Common myeloid progenitor, CD34-positive (primary cell): Measurements from ENCODE around the gene MARVELD3.

Experiments used
- CTCF ChIA-PET: fragments of 350-600 bp; sonication (Branson Sonifier 250); formaldehyde crosslinking; loops from one replicate; lab custom pipeline; 2021; ENCODE audit warnings: antibody characterized with exemption; lab: Charles Lee
- POLR2A ChIA-PET: fragments of 350-600 bp; sonication (Branson Sonifier 250); formaldehyde crosslinking; loops from one replicate; lab custom pipeline; 2021; ENCODE audit warnings: antibody characterized with exemption; lab: Charles Lee
- DNase-seq, 3 donors: peaks; one replicate each; pipeline versions ENCODE4 v3.0.0 to v3.0.0-alpha.2; 2013
- H3K27ac ChIP-seq, 2 experiments: 1 replicate in 1 of 2; 2 replicates in 1 of 2; pipeline ENCODE4 v1.7.0; 2013; ENCODE audit warnings: inconsistent platforms in 2 of 2, low read length in 2 of 2, mild to moderate bottlenecking in 2 of 2, low read depth in 1 of 2, moderate library complexity in 1 of 2; ENCODE audit not compliant: severe bottlenecking in 2 of 2, insufficient read depth in 1 of 2, poor library complexity in 1 of 2
- H3K27me3 ChIP-seq, 5 experiments: replicated peaks in 2 of 5; 1 replicate in 3 of 5; 2 replicates in 2 of 5; pipeline versions ENCODE4 v1.6.1 to v1.7.0; 2013; ENCODE audit warnings: low read length in 4 of 5, mild to moderate bottlenecking in 2 of 5, moderate library complexity in 2 of 5, inconsistent platforms in 1 of 5; ENCODE audit not compliant: insufficient read depth in 5 of 5, control insufficient read depth in 4 of 5
- H3K36me3 ChIP-seq, 4 experiments: 1 replicate in 2 of 4; 2 replicates in 2 of 4; pipeline versions ENCODE4 v1.6.1 to v1.7.0; 2013; ENCODE audit warnings: low read length in 3 of 4, control low read depth in 1 of 4, mild to moderate bottlenecking in 1 of 4; ENCODE audit not compliant: control insufficient read depth in 4 of 4, insufficient read depth in 4 of 4
- H3K4me1 ChIP-seq, 4 experiments: 1 replicate in 3 of 4; 2 replicates in 1 of 4; pipeline versions ENCODE4 v1.6.1 to v1.7.1; 2013; ENCODE audit warnings: low read length in 3 of 4, mild to moderate bottlenecking in 3 of 4, control low read depth in 1 of 4, inconsistent platforms in 1 of 4, moderate library complexity in 1 of 4; ENCODE audit not compliant: control insufficient read depth in 4 of 4, insufficient read depth in 4 of 4; ENCODE audit errors: control extremely low read depth in 1 of 4
- H3K4me3 ChIP-seq, 7 experiments: 1 replicate in 4 of 7; 2 replicates in 3 of 7; pipeline versions ENCODE4 v1.5.1 to v1.7.0; 2013; ENCODE audit warnings: mild to moderate bottlenecking in 7 of 7, low read length in 6 of 7, moderate library complexity in 6 of 7, inconsistent platforms in 2 of 7, low read depth in 2 of 7, control low read depth in 1 of 7; ENCODE audit not compliant: insufficient read depth in 4 of 7, control insufficient read depth in 1 of 7; ENCODE audit errors: extremely low read depth in 1 of 7
- H3K9me3 ChIP-seq, 5 experiments: 1 replicate in 4 of 5; 2 replicates in 1 of 5; pipeline versions ENCODE4 v1.6.1 to v1.7.1; 2013; ENCODE audit warnings: low read length in 4 of 5, mild to moderate bottlenecking in 2 of 5, inconsistent platforms in 1 of 5, low read depth in 1 of 5, moderate library complexity in 1 of 5; ENCODE audit not compliant: control insufficient read depth in 4 of 5, insufficient read depth in 2 of 5; ENCODE audit errors: control extremely low read depth in 1 of 5
- WGBS: methylation state at CpG from one replicate; pipeline ENCODE4 v1.1.5; 2013; ENCODE audit not compliant: insufficient coverage; 5-methylcytosine and 5-hydroxymethylcytosine counted together

Gene MARVELD3

GRCh38 chr16:71669926-71670536, 44.0 kb downstream of the MARVELD3 start:
- ChIA-PET CTCF (interaction anchor here (1.1 to 2.9 kb wide), 3 partner anchors 14 to 59 kb away, joined by 4 to 8 read pairs (median 4); no protein-coding TSS in a partner anchor), POLR2A (no interaction called here)
- no peak overlapping the region for H3K4me3 ChIP-seq
- 97% methylated on average over 4 of the region's 6 CpGs for WGBS
- no peaks in the 10 kb centered on the region for H3K4me1 ChIP-seq
- no peaks in the 10 kb centered on the region for H3K9me3 ChIP-seq
- H3K36me3 ChIP-seq, result peaks cover 3 to 54% (median 12%) of the 10 kb centered on the region in 4 experiments
- H3K27ac ChIP-seq, result no peak overlapping the region
- DNase-seq, result no peak
- H3K27me3 ChIP-seq, result no peaks in the 10 kb centered on the region

DNA sequence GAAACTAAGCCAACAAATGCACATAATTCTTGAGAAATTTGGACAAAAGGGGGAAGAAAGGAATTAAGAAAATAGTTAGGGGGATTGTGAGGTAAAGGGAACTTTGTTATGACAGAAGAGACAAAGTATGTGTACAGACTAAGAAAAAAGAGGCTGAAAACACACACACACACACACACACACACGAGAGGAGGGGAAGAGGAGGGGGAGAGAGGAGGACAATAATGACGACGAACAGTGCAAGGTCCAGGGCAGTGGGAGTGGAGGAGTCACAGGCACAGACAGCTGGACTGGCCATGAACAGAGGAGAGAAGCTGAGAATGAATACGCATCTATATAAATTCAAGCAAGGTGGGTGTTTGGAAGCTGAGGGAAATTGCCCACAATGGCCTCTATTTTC, 44.6 kb downstream of the MARVELD3 start:
- ChIA-PET CTCF (interaction anchor here (1.3 to 2.9 kb wide), 2 partner anchors 12 to 15 kb away, joined by 3 to 8 read pairs; no protein-coding TSS in a partner anchor), POLR2A (no interaction called here)
- no peak overlapping the region for H3K27ac ChIP-seq
- 95% methylated on average over 3 of the region's 4 CpGs for WGBS
- H3K4me1 ChIP-seq, result no peaks in the 10 kb centered on the region
- H3K36me3 ChIP-seq, result peaks cover 3 to 57% (median 16%) of the 10 kb centered on the region in 4 experiments
- no peak overlapping the region for H3K4me3 ChIP-seq
- H3K9me3 ChIP-seq, result no peaks in the 10 kb centered on the region
- DNase-seq, result no peak
- no peaks in the 10 kb centered on the region for H3K27me3 ChIP-seq

DNA sequence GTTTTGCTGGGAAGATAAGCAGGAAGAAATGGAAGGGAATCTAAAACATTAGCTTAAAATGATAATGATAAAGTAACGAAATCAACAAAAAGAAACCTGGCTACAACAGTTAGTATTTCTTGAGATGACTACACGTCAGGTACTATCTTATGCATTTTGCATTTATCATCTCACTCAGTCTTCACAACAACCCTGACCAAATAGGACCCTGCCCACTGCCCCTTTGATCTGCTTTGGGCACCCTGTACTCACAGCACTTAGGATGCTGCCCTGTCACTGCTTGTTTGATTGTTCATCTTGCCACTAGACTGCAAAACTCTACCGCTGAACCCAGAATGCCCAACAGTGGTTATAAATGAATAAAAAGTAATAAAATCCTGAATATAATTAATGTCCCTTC, 45.2 kb downstream of the MARVELD3 start:
- POLR2A ChIA-PET, result no interaction called here
- Histone ChIP-seq H3K27me3 (no peaks in the 10 kb centered on the region), H3K4me1 (no peaks in the 10 kb centered on the region), H3K27ac (no peak overlapping the region), H3K4me3 (no peak overlapping the region), H3K9me3 (no peaks in the 10 kb centered on the region), H3K36me3 (peaks cover 3 to 60% (median 21%) of the 10 kb centered on the region in 4 experiments)
- 100% methylated on average over 2 of the region's 3 CpGs for WGBS
- CTCF ChIA-PET, result interaction anchor here (1.3 to 2.9 kb wide), 2 partner anchors 12 to 15 kb away, joined by 3 to 8 read pairs; no protein-coding TSS in a partner anchor
- DNase-seq, result no peak

GRCh38 chr16:71672125-71672524, 46.1 kb downstream of the MARVELD3 start:
- DNase-seq, result no peak
- POLR2A ChIA-PET, result no interaction called here
- WGBS, result 100% methylated on average over 2 of the region's 3 CpGs
- Histone ChIP-seq H3K4me3 (no peak overlapping the region), H3K27me3 (no peaks in the 10 kb centered on the region), H3K9me3 (no peaks in the 10 kb centered on the region), H3K4me1 (no peaks in the 10 kb centered on the region), H3K36me3 (peaks cover 3 to 58% (median 23%) of the 10 kb centered on the region in 4 experiments), H3K27ac (no peak overlapping the region)
- CTCF ChIA-PET, result interaction anchor here (0.5 kb wide), 1 partner anchor 1451 kb away, joined by 3 read pairs; no protein-coding TSS in a partner anchor

GRCh38 chr16:71672803-71673581, 47.0 kb downstream of the MARVELD3 start:
- no peaks in the 10 kb centered on the region for H3K4me1 ChIP-seq
- H3K4me3 ChIP-seq, result no peak overlapping the region
- no peaks in the 10 kb centered on the region for H3K27me3 ChIP-seq
- peaks cover 3 to 56% (median 21%) of the 10 kb centered on the region in 4 experiments for H3K36me3 ChIP-seq
- no peaks in the 10 kb centered on the region for H3K9me3 ChIP-seq
- H3K27ac ChIP-seq, result no peak overlapping the region
- no peak for DNase-seq
- CTCF ChIA-PET, result no interaction called here
- POLR2A ChIA-PET, result no interaction called here
- no CpG with 5 or more reads among the region's 5 CpGs for WGBS

GRCh38 chr16:71673582-71673973, 47.6 kb downstream of the MARVELD3 start:
- no peak for DNase-seq
- Histone ChIP-seq H3K27me3 (no peaks in the 10 kb centered on the region), H3K4me3 (no peak overlapping the region), H3K9me3 (no peaks in the 10 kb centered on the region), H3K36me3 (peaks cover 3 to 57% (median 25%) of the 10 kb centered on the region in 4 experiments), H3K4me1 (no peaks in the 10 kb centered on the region), H3K27ac (no peak overlapping the region)
- ChIA-PET POLR2A (no interaction called here), CTCF (no interaction called here)
- WGBS, result no CpG with 5 or more reads among the region's 1 CpG

DNA sequence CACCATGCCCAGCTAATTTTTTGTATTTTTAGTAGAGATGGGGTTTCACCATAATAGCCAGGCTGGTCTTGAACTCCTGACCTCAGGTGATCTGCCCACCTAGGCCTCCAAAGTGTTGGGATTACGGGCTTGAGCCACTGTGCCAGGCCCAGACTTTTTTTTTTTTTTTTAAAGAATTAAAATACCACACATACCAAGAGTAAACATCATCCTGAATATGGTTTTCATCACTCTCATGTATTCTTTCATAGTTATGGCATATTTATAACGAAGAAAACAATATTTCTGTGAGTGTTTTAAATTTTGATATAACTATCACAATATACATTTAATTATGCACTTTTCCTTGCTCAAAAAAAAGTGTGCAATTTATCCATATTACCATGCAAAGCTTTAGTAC, 48.2 kb downstream of the MARVELD3 start:
- WGBS, result no CpG with 5 or more reads among the region's 2 CpGs
- no peak overlapping the region for H3K27ac ChIP-seq
- no peak for DNase-seq
- H3K4me3 ChIP-seq, result no peak overlapping the region
- H3K4me1 ChIP-seq, result no peaks in the 10 kb centered on the region
- CTCF ChIA-PET, result no interaction called here
- no peaks in the 10 kb centered on the region for H3K9me3 ChIP-seq
- POLR2A ChIA-PET, result interaction anchor here (0.7 kb wide), 1 partner anchor 264 kb away, joined by 3 read pairs; no protein-coding TSS in a partner anchor
- peaks cover 3 to 52% (median 26%) of the 10 kb centered on the region in 4 experiments for H3K36me3 ChIP-seq
- no peaks in the 10 kb centered on the region for H3K27me3 ChIP-seq
